HG03575 (cell line): Measurements from ENCODE around the gene LDB3.

ENCODE experiments used
- ATAC-seq: cut with Tn5 transposase; IDR thresholded peaks from one replicate; pipeline ENCODE4 v1.9.1; 2021; ENCODE audit not compliant: unreplicated experiment, insufficient number of reproducible peaks, low FRiP score; ENCODE audit errors: extremely low read depth

The LDB3 gene

GRCh38 chr10:86698207-86698940, 30.1 kb downstream of the LDB3 start:
- ATAC-seq: no peak

- ATAC-seq: no peak
Observed at GRCh38 chr10:86699125-86699524, 30.8 kb downstream of the LDB3 start.

GRCh38 chr10:86699541-86699940, 31.2 kb downstream of the LDB3 start:
- ATAC-seq: no peak

GRCh38 chr10:86699991-86700840, 31.9 kb downstream of the LDB3 start:
- no peak for ATAC-seq

- no peak for ATAC-seq
Observed at GRCh38 chr10:86700851-86701617, 32.7 kb downstream of the LDB3 start.

- no peak for ATAC-seq
Observed at GRCh38 chr10:86703176-86703575, 34.9 kb downstream of the LDB3 start.

GRCh38 chr10:86705139-86705538, 36.8 kb downstream of the LDB3 start:
- ATAC-seq: no peak

- no peak for ATAC-seq
Observed at GRCh38 chr10:86705905-86706304, 37.6 kb downstream of the LDB3 start.

- ATAC-seq: no peak
Observed at GRCh38 chr10:86706401-86706841, 38.1 kb downstream of the LDB3 start.

- ATAC-seq: no peak
Observed at GRCh38 chr10:86706977-86707376, 38.7 kb downstream of the LDB3 start.

- ATAC-seq: no peak
Observed at GRCh38 chr10:86707505-86707904, 39.2 kb downstream of the LDB3 start.

- ATAC-seq: no peak
Observed at GRCh38 chr10:86708068-86708782, 39.9 kb downstream of the LDB3 start.

GRCh38 chr10:86708783-86709380, 40.6 kb downstream of the LDB3 start:
- ATAC-seq: no peak

- no peak for ATAC-seq
Observed at GRCh38 chr10:86709396-86710185, 41.3 kb downstream of the LDB3 start.

- ATAC-seq: no peak
Observed at GRCh38 chr10:86710987-86711512, 42.7 kb downstream of the LDB3 start.

- no peak for ATAC-seq
Observed at GRCh38 chr10:86711513-86712316, 43.4 kb downstream of the LDB3 start.

- ATAC-seq: no peak
Observed at GRCh38 chr10:86712317-86712707, 44.0 kb downstream of the LDB3 start.
